SK-N-SH (cell line): Measurements from ENCODE around the gene ARHGAP44.
"Not testable (repeated sequence)": the region's sequence is repeated elsewhere in the genome, so short reads cannot be mapped to it uniquely, and the experiment has no call there.

Experiments
- EP300 ChIP-seq, 2 experiments: IDR thresholded peaks; 2 replicates each; pipeline versions ENCODE4 v1.4.0 to v1.6.1; 2012; ENCODE audit warnings: borderline replicate concordance in 1 of 2, low read depth in 1 of 2, low read length in 1 of 2
- FOXM1 ChIP-seq: IDR thresholded peaks from 2 replicates; pipeline ENCODE4 v1.4.0; 2012; ENCODE audit warnings: low read depth, mild to moderate bottlenecking
- GABPA ChIP-seq: IDR thresholded peaks from 2 replicates; pipeline ENCODE4 v1.4.0; 2012; ENCODE audit warnings: low read depth, mild to moderate bottlenecking
- JUND ChIP-seq: IDR thresholded peaks from 2 replicates; pipeline ENCODE4 v1.4.0; 2012
- MEF2A ChIP-seq: IDR thresholded peaks from 2 replicates; pipeline ENCODE4 v1.4.0; 2012; ENCODE audit warnings: low read depth, borderline replicate concordance
- MXI1 ChIP-seq: IDR thresholded peaks from 2 replicates; pipeline ENCODE4 v1.6.1; 2012; ENCODE audit warnings: mild to moderate bottlenecking, low read depth, low read length, improper control_type of control experiment
- POLR2AphosphoS5 ChIP-seq: IDR thresholded peaks from 2 replicates; pipeline ENCODE4 v1.6.1; 2012; ENCODE audit warnings: low read depth, low read length
- RFX5 ChIP-seq: IDR thresholded peaks from 2 replicates; pipeline ENCODE4 v1.6.1; 2012; ENCODE audit warnings: mild to moderate bottlenecking, improper control_type of control experiment, low read length
- SMC3 ChIP-seq: IDR thresholded peaks from 2 replicates; pipeline ENCODE4 v1.6.1; 2012; ENCODE audit warnings: low read depth, low read length, improper control_type of control experiment
- TAF1 ChIP-seq: IDR thresholded peaks from 2 replicates; pipeline ENCODE4 v1.6.1; 2012; ENCODE audit warnings: low read depth, mild to moderate bottlenecking, low read length, moderate library complexity, borderline replicate concordance
- TF ChIP-seq, protein P1 (sequence below): fragments of 200-600 bp; sonication (generic); IDR thresholded peaks from 2 replicates; pipeline ENCODE4 v1.6.1; 2017; ENCODE audit warnings: antibody characterized with exemption, mild to moderate bottlenecking, moderate library complexity
- TF ChIP-seq, protein P2 (sequence below): IDR thresholded peaks from 2 replicates; pipeline ENCODE4 v1.6.1; 2012; ENCODE audit warnings: mild to moderate bottlenecking, low read depth, low read length, moderate library complexity
- TF ChIP-seq, protein P3 (sequence below): fragments of 150-350 bp; IDR thresholded peaks from 2 replicates; pipeline ENCODE4 v1.6.1; 2016; ENCODE audit warnings: mild to moderate bottlenecking, low read depth, low read length

DNA sequence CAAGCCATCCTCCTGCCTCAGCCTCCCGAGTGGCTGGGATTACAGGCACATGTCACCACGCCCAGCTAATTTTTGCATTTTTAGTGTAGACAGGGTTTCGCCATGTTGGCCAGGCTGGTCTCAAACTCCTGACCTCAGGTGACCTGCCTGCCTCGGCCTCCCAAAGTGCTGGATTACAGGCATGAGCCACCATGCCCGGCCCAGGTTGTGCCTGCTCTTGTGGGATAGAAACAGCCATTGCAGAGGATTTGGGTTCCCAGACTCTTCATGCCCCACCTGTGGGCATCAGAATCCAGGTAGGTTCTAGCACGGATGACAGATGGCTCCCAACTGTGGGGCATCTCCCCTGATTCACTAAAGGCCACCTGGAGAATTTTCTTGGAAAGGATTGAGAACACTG lies 189.5 kb downstream of the ARHGAP44 start:
- TF ChIP-seq, protein P1, sequence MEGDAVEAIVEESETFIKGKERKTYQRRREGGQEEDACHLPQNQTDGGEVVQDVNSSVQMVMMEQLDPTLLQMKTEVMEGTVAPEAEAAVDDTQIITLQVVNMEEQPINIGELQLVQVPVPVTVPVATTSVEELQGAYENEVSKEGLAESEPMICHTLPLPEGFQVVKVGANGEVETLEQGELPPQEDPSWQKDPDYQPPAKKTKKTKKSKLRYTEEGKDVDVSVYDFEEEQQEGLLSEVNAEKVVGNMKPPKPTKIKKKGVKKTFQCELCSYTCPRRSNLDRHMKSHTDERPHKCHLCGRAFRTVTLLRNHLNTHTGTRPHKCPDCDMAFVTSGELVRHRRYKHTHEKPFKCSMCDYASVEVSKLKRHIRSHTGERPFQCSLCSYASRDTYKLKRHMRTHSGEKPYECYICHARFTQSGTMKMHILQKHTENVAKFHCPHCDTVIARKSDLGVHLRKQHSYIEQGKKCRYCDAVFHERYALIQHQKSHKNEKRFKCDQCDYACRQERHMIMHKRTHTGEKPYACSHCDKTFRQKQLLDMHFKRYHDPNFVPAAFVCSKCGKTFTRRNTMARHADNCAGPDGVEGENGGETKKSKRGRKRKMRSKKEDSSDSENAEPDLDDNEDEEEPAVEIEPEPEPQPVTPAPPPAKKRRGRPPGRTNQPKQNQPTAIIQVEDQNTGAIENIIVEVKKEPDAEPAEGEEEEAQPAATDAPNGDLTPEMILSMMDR = not testable (repeated sequence)
- not testable (repeated sequence) for TF ChIP-seq TAF1; FOXM1; RFX5; POLR2AphosphoS5; MEF2A; JUND; EP300 (IDR thresholded peaks at IDR 0.05; ENCODE audit: borderline replicate concordance in 1 of 2, low read depth in 1 of 2, low read length in 1 of 2); GABPA; SMC3; MXI1
- TF ChIP-seq, protein P2, sequence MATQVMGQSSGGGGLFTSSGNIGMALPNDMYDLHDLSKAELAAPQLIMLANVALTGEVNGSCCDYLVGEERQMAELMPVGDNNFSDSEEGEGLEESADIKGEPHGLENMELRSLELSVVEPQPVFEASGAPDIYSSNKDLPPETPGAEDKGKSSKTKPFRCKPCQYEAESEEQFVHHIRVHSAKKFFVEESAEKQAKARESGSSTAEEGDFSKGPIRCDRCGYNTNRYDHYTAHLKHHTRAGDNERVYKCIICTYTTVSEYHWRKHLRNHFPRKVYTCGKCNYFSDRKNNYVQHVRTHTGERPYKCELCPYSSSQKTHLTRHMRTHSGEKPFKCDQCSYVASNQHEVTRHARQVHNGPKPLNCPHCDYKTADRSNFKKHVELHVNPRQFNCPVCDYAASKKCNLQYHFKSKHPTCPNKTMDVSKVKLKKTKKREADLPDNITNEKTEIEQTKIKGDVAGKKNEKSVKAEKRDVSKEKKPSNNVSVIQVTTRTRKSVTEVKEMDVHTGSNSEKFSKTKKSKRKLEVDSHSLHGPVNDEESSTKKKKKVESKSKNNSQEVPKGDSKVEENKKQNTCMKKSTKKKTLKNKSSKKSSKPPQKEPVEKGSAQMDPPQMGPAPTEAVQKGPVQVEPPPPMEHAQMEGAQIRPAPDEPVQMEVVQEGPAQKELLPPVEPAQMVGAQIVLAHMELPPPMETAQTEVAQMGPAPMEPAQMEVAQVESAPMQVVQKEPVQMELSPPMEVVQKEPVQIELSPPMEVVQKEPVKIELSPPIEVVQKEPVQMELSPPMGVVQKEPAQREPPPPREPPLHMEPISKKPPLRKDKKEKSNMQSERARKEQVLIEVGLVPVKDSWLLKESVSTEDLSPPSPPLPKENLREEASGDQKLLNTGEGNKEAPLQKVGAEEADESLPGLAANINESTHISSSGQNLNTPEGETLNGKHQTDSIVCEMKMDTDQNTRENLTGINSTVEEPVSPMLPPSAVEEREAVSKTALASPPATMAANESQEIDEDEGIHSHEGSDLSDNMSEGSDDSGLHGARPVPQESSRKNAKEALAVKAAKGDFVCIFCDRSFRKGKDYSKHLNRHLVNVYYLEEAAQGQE = not testable (repeated sequence)
- TF ChIP-seq, protein P3, sequence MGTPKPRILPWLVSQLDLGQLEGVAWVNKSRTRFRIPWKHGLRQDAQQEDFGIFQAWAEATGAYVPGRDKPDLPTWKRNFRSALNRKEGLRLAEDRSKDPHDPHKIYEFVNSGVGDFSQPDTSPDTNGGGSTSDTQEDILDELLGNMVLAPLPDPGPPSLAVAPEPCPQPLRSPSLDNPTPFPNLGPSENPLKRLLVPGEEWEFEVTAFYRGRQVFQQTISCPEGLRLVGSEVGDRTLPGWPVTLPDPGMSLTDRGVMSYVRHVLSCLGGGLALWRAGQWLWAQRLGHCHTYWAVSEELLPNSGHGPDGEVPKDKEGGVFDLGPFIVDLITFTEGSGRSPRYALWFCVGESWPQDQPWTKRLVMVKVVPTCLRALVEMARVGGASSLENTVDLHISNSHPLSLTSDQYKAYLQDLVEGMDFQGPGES = not testable (repeated sequence)
